ENCODE data around the gene INAFM1.

INAFM1 gene

GRCh38 chr19:47274071-47274890 is at the start of gene INAFM1:
Gene INAFM1, plus strand, starts transcription at chr19:47274885. Its CDS starts 35 bp downstream, at chr19:47274920.
- DNase-seq = peak; percentile 98

DNA sequence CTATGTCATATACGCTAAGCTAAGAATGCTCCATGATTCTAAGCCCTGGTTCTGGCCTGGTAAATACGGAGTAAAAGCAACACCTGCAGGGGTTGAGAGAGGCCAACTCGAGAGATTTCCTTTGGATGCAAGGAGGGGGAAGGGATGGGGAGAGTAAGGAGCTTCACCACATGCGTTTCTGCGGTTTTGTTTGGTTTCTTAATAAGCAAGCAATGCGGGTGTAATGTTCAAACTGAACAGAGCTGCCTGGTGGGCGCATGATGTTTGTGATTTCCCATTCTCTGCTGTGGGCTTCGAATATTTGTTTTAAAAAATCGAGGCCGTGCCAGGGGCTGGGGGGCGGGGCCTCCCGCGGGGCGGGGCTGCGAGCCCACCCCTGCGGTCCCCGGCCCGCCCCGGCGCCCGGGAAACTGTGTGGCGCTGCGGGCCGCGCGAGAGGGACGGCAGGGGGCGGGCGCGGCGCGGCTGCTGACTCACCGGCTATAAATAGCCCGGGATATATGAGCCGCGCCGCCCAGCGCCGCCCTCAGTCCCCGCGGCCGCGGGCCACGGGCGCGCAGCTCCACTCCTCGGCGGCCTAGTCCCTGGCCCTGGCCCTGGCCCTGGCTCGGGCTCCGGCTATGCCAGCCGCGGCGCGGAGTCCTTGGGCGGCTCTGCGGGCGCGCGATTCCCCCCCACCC is 48.8 kb upstream of the INAFM1 start:
- peak; percentile 92 for DNase-seq

- peak; percentile 83 for DNase-seq
Measured at GRCh38 chr19:47226426-47227351, 48.0 kb upstream of the INAFM1 start.

DNA sequence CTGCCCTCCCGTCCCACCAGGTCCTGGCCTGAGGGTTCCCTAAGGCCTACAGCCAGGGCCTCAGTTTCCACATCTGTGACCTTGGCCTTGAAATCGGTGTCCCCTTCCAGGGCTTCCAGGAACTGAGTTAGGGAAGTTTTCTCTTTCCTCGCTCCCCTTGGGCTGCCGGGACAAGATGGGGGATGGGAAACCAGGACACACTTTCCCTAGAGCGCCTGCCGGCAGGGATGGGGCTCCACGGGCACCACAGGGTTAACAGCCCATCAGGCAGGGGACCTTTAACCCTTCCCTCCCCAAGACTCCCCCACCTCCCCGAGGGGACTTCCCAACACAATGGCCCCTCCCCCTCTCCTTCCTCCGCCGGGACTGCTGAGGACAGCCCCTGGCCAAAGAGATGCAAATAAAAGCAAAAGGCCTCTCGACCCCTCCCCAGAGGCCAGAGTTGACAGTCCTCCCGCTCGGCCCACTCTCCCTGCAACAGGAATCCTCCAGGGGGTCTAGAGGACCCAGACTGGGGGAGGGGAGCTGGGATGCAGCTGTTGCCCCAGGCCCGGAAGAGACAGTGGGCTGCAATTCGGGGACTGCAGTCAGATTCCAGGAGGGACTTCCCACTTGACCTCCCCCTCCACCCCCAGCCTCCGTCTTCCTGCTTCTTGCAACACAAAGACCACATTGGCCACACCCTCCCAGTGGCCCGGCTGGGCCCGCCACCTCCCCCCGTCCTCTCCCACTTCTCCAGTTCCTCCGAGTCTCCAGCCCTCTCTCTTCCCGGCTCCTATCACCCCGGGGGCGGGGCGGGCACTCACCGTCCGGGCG is 47.1 kb upstream of the INAFM1 start:
- DNase-seq = peak; percentile 74

GRCh38 chr19:47228168-47228936 is 46.3 kb upstream of the INAFM1 start:
- DNase-seq = peak; percentile 62

DNA sequence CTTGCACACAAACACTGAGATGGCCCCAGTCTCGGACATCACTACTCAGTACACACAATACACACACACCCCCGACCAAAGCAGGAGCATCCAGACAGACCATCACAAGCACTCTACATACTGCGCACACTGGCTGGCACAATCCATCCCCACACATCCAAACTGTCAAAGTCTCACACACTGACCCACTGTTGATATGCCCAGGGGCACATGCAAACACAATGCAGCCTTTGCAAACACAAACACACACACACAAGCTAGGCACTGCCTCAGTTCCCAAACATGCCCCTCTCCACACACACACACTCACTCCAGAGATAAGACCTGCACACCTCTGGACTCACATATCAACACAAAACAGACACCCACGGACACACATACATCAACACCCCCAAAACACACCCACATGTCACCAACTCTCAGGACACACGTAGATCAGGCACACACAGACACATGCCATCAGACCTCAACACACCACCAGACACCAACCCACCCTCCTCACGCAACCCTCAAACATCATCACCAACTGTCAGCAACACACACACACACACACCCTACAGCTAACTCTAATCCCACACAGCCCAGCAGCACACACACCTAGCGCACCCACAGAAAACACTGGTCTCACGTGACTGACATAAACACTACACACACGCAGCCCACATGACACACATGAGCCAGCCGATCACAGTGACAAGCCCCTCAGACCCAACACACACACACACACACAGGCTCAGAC is 45.6 kb upstream of the INAFM1 start:
- DNase-seq = peak; percentile 75

DNA sequence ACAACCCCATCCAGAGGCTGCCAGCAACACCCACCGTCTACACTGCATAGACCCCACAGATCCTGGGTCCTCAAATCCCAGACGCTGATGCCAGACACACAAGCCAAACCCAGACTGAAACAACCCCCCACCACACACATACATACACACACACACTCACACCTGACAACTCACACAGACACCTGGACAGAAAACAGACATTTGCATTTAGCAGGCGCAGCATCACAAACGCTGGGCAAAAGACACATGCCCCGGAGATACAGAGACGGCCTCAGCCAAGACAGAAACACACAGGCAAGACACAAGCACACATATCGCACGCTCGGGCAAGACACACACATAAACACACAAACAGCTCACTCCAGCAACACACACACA is 45.0 kb upstream of the INAFM1 start:
- no peak for DNase-seq

DNA sequence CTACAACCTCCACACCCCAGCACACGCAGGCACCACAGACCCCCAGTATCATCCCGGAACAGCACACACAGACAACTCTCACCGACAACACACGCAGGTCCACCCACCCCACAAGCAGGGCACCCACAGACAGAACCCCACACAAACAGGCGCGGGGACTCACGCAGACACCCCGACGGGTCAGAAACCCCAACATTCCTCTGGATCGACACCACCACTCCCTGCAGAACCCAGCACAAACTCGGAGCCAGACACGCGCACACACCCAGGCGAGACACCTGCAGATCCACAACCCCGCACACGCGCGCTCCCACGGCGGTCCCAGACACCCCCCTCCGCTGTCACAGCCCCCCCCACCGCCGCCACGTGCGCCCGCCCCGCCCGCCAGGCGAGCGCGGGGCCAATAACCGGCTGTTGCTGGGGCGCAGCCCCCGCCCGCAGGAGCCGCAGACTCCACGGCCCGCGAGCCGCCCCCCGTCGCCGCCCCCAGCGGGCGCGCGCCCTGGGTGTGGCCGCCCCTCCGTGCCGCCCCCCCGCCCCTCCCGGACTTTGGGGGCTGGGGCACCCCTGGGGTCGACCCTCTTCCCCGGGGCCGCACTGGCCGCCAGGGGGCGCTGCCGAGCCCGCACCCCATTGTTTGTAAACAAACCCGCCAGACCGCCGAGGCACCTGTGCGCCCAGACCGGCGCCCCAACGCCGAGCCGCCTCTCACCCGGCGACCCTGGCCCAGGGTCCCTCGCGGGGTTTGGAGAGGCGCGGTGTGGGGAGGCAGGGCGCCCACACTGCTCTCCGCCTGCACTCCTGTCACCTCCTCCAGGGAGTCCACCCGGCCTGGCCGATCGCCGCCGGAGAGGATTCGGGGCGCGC is 44.4 kb upstream of the INAFM1 start:
- peak; percentile 89 for DNase-seq

DNA sequence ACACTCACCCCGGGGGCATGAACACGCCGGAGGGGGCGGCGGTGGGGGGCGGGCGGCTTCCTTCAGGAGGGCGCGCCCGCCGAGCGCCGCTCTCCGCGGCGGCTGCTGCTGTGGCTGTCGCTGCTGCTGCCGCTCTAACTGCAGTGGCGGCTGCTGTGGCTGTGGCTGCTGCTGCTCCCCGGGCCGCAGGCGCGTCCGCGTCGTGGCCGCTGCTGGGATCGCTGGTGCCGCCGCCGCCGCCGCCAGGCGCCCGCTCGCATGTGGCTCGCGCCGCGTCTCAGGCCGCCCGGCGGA is 43.8 kb upstream of the INAFM1 start, which contains the start of gene BBC3:
TSS of gene BBC3 (minus strand) at position 279 of the 294 bp plus-strand sequence. CDS start 2,768 bp downstream, outside the sequence.
- no peak for DNase-seq

DNA sequence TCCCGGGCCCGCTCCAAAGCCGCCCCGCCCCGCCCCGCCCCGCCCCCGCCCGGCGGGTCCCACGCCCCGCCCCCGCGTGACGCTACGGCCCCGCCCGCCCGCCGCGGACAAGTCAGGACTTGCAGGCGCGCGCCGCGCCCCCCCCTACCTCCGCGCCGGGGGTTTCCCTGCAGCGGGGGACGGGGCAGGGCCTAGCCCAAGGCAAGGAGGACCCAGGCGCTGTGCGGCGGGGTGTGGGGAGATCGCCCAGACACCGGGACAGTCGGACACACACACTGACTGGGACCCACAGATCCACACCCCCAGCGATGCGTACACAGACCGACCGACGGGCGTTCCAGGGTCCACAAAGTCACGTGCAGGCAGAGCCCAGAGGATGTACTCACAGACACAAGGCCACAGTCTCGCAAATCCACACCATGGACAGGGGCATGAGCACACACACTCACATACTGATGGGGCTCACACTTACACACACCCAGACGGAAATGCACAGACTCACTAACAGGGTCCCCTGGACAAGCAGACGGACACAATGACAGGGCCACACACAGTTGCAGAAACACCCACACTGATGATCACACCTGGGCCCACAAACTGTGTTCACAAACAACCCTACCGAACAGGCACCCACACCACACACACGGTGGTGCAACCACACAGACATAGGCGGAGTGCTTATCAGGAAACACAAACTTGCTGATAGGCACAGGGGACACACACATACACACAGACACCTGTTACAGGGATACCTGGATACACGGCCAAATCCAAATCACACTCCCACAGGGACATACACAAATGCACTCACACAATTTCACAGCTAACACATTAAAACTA is 43.2 kb upstream of the INAFM1 start:
- peak; percentile 94 for DNase-seq

- peak; percentile 26 for DNase-seq
Measured at GRCh38 chr19:47232422-47233211, 42.1 kb upstream of the INAFM1 start.

DNA sequence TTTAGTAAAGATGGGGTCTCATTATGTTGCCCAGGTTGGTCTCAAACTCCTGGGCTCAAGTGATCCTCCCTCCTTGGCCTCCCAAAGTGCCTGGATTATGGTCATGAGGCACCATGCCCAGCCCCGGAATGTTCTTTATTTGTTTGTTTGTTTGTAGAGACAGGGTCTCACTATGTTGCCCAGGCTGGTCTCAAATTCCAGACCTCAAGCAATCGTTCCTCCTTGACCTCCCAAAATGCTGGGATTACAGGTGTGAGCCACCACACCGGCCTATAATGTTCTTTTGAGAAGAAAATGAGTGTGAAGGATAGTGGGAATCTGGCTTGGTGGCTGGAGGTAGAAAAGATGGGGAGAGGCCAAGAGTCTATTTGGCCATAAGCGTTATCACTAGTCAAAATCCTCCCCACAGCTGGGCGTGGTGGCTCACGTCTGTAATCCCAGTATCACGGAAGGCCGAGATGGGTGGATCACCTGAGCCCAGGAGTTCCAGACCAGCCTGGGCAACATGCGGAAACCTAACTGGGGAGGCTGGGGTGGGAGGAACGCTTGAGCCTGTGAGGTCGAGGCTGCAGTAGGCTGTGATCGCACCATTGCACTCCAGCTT is 38.5 kb upstream of the INAFM1 start:
- no peak for DNase-seq

- DNase-seq = peak; percentile 32
Measured at GRCh38 chr19:47239152-47239551, 35.5 kb upstream of the INAFM1 start.

- DNase-seq = peak; percentile 89
Measured at GRCh38 chr19:47239610-47240296, 34.9 kb upstream of the INAFM1 start.

- no peak for DNase-seq
Measured at GRCh38 chr19:47240556-47240955, 34.1 kb upstream of the INAFM1 start.

GRCh38 chr19:47240996-47241918 is 33.4 kb upstream of the INAFM1 start:
- peak; percentile 94 for DNase-seq

Measured in CD4-positive, alpha-beta T cell treated with Interleukin-17A for 1 hour (primary cell).